SK-N-MC (cell line): ENCODE measurements around the gene CALHM2.

Experiments used
- DNase-seq: peaks from one replicate; pipeline ENCODE4 v3.0.0-alpha.2; 2011; ENCODE audit warnings: low read depth, low spot score
- H3K27ac ChIP-seq: fragments of 200-600 bp; sonication (generic); 2 replicates; pipeline ENCODE4 v1.5.1; 2016; ENCODE audit warnings: mixed run types
- H3K36me3 ChIP-seq: fragments of 200-600 bp; sonication (generic); 2 replicates; pipeline ENCODE4 v1.6.1; 2017; ENCODE audit warnings: antibody characterized with exemption, low read length, mixed read lengths; ENCODE audit not compliant: insufficient read depth
- H3K4me3 ChIP-seq: fragments of 200-600 bp; sonication (generic); 2 replicates; pipeline ENCODE4 v1.5.1; 2016
- H3K9ac ChIP-seq: fragments of 200-600 bp; sonication (generic); 2 replicates; pipeline ENCODE4 v1.8.0; 2017; ENCODE audit warnings: mixed run types, mixed read lengths; ENCODE audit not compliant: insufficient read length
- H3K9me3 ChIP-seq: fragments of 200-600 bp; sonication (generic); 2 replicates; pipeline ENCODE4 v1.6.1; 2017; ENCODE audit warnings: low read depth, mild to moderate bottlenecking, antibody characterized with exemption, low read length, moderate library complexity, mixed read lengths
- EZH2 ChIP-seq: fragments of 200-600 bp; sonication (generic); IDR thresholded peaks from one replicate; pipeline ENCODE4 v1.6.1; 2017; ENCODE audit warnings: antibody characterized with exemption
- FOXP2 ChIP-seq: optimal IDR thresholded peaks from 2 replicates; pipeline ENCODE3; 2011; ENCODE audit warnings: mild to moderate bottlenecking, moderate library complexity; ENCODE audit not compliant: insufficient read depth; ENCODE audit errors: extremely low read length, control extremely low read depth
- POLR2AphosphoS5 ChIP-seq: IDR thresholded peaks from 2 replicates; pipeline ENCODE4 v1.6.1; 2012; ENCODE audit warnings: mild to moderate bottlenecking, low read depth, low read length, borderline replicate concordance

The CALHM2 gene, protein sequence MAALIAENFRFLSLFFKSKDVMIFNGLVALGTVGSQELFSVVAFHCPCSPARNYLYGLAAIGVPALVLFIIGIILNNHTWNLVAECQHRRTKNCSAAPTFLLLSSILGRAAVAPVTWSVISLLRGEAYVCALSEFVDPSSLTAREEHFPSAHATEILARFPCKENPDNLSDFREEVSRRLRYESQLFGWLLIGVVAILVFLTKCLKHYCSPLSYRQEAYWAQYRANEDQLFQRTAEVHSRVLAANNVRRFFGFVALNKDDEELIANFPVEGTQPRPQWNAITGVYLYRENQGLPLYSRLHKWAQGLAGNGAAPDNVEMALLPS

GRCh38 chr10:103451831-103452505 lies at the start of gene CALHM2:
CALHM2 (minus strand) TSS chr10:103452370; CDS start chr10:103449941, 2,429 bp downstream.
- Histone ChIP-seq H3K9me3 (no peaks in the 10 kb centered on the region), H3K27ac (no peak within 1 kb of the TSS), H3K9ac (peak within 1 kb of the TSS; percentile 60), H3K4me3 (peak within 1 kb of the TSS; percentile 77), H3K36me3 (no peaks in the 10 kb centered on the region; the same call in 1 of the 2 replicates)
- no peak for TF ChIP-seq EZH2
- TF ChIP-seq POLR2AphosphoS5, result no peak; the same call in 1 of the 2 replicates
- no peak for TF ChIP-seq FOXP2
- DNase-seq, result no peak

DNA sequence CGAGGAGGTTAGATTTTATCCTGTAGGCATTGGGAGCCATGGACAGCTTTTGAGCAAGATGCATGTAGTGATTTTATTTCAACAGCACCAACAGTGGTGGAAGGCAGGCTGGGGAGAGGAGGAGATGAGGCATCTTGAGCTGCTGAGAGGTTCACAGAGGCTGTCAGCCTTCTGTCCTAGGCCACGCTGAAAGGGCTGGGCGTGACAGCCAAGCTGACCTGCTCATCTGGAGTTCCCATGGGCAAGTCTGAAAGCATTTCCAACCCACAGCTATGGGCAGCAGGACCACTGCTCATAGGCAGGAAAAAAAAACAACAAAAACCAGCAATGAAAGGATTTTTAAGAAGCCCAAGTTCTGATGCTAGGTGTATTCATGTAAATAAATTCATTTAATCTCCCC lies 49.0 kb upstream of the CALHM2 start:
- no peaks in the 10 kb centered on the region for H3K9me3 ChIP-seq
- no peak for DNase-seq
- TF ChIP-seq POLR2AphosphoS5 (no peak), FOXP2 (no peak), EZH2 (no peak)
- H3K36me3 ChIP-seq, result no peaks in the 10 kb centered on the region
- H3K4me3 ChIP-seq, result no peak overlapping the region
- no peak overlapping the region for H3K27ac ChIP-seq
- no peak overlapping the region for H3K9ac ChIP-seq

DNA sequence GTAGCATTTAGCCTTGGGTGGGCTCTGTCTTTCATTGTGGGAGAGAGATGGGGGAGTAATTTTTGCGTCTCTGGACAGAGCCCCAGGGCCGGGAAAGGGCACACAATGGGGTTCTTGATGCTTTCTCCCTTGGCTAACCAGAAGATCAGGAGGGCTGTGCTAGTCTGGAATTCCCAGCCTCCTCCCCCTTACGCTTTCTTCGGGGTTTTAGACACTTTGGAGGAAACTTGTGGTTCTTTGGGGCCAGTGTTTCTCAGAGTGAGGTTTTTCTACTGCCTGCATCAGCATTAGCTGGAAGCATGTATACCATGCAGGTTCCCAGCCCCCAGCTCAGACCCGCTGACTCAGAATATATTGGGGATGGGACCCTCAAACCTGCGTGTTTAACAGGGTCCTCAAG lies 48.3 kb upstream of the CALHM2 start:
- DNase-seq, result no peak
- no peak overlapping the region for H3K4me3 ChIP-seq
- H3K9me3 ChIP-seq, result no peaks in the 10 kb centered on the region
- TF ChIP-seq FOXP2 (no peak), POLR2AphosphoS5 (no peak), EZH2 (no peak)
- H3K9ac ChIP-seq, result no peak overlapping the region
- no peaks in the 10 kb centered on the region for H3K36me3 ChIP-seq
- no peak overlapping the region for H3K27ac ChIP-seq

GRCh38 chr10:103499881-103500280 lies 47.7 kb upstream of the CALHM2 start:
- H3K36me3 ChIP-seq, result no peaks in the 10 kb centered on the region
- TF ChIP-seq FOXP2 (no peak), EZH2 (no peak), POLR2AphosphoS5 (no peak)
- DNase-seq, result no peak

DNA sequence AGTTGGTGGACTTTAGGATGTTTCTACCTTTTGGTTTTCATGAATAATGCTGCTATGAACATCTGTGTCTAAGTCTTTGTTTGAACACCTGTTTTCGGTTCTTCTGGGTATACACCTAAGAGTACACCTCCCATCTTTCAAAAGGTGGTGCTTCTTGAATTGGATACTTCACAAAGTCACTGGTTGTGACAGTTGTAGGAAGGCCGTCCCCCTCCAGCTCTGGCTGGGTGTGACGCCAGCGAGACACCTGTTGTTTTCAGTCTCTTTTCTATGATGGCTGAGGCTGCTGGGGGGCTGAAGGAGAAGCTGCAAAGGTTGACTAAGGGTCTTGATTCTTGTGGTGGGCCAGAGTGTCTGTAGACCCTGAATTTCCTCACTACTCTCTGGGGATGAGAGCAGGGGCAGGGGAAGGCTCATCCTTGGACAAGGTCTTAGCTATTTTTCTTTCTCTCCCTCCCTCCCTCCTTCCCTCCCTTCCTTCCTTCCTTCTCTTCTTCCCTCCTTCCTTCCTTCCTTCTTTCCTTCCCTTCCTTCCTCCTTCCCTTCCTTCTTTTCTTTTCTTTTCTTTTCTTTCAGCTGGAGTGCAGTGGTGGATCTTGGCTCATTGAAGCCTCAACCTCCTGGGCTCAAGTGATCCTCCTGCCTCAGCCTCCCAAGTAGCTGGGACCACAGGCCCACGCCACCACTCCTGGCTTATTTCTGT lies 46.9 kb upstream of the CALHM2 start:
- TF ChIP-seq FOXP2 (no peak), POLR2AphosphoS5 (no peak)
- Histone ChIP-seq H3K36me3 (no peaks in the 10 kb centered on the region), H3K27ac (no peak overlapping the region), H3K9ac (no peak overlapping the region), H3K9me3 (no peaks in the 10 kb centered on the region), H3K4me3 (no peak overlapping the region)
- no peak for DNase-seq

More at GRCh38 chr10:103499881-103500280, 47.7 kb upstream of the CALHM2 start:
- H3K4me3 ChIP-seq, result no peak overlapping the region
- H3K9me3 ChIP-seq, result no peaks in the 10 kb centered on the region
- no peak overlapping the region for H3K27ac ChIP-seq
- H3K9ac ChIP-seq, result no peak overlapping the region

DNA sequence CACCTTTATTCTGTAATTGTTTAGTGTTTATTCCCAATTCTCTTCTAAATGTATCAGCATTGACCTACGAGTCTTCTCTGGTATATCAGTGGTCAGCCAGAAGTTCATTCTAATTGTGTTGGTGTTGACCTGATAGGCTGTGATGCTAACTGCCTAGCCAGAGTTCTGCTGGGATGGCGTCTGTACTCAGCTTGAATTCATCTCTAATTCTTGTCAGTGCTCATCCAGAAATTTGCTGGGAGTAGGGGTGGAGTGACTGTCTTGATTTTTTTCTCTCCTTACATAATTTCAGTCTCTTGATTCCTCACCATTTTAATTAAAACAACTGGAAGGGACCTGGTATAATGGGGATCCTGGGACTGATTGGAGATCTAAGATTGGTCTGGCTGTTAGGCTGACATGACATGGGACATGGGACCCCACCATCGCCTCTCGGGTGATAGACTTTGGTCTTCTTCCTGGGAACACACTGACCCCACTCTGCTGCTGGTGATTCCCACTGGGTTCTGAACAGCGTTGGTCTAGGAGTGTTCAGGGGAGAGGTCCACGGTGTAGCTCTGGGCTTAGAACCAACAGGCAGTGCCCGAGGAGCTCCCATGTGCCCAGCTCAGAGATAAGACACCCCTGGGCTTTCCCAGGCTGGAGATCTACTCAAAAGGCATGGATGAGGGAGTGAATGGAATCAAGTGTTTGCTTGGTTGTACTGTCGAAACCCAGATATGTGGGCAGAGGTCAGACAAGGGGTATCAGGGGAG lies 45.2 kb upstream of the CALHM2 start:
- TF ChIP-seq FOXP2 (no peak), POLR2AphosphoS5 (no peak), EZH2 (no peak)

GRCh38 chr10:103495321-103495720 lies 43.2 kb upstream of the CALHM2 start:
- no peak for DNase-seq
- Histone ChIP-seq H3K36me3 (no peaks in the 10 kb centered on the region), H3K9me3 (no peaks in the 10 kb centered on the region), H3K4me3 (no peak overlapping the region), H3K27ac (no peak overlapping the region), H3K9ac (no peak overlapping the region)
- TF ChIP-seq EZH2 (no peak), POLR2AphosphoS5 (no peak), FOXP2 (no peak)

More for the DNA sequence above, 45.2 kb upstream of the CALHM2 start:
- Histone ChIP-seq H3K27ac (no peak overlapping the region), H3K4me3 (no peak overlapping the region), H3K9ac (no peak overlapping the region), H3K9me3 (no peaks in the 10 kb centered on the region), H3K36me3 (no peaks in the 10 kb centered on the region)
- no peak for DNase-seq
